ENCODE results near the gene PEX12. TPM values are rescaled to one million over a fixed set of nuclear protein-coding genes. Genes with fewer than 3 reads are reported as not detected.

Gene PEX12
- total and polyA plus RNA-seq, 12 donors: 4.2 to 18.5 (median 11.5) TPM

DNA sequence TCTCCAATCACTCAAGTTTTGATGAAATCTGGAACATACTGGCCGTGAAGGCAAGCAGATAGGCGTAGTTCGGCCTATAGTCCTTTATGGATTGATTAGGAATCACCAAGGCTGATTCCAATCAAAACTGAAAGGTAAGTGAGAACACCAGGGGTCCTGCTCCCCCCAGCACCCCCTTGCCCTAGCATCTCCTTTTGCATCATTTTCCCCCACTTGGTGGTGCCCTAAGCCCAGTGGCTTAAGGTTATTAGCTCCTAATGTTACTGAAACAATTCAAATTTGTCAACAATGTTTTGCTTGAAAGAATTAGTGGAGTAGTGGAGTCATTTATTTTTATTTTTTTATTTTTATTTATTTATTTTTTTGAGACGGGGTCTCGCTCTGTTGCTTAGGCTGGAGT lies 22.7 kb downstream of the PEX12 start:
- Histone ChIP-seq H3K27ac (no peak overlapping the region), H3K27me3 (peaks cover 5% of the 10 kb centered on the region), H3K9me3 (replicated peaks in 1 of 3) (no peaks in the 10 kb centered on the region), H3K36me3 (replicated peaks in 1 of 2) (no peaks in the 10 kb centered on the region), H3K4me3 (no peak overlapping the region), H3K4me1 (replicated peaks in 1 of 2) (no peaks in the 10 kb centered on the region)
- TF ChIP-seq, protein P1, sequence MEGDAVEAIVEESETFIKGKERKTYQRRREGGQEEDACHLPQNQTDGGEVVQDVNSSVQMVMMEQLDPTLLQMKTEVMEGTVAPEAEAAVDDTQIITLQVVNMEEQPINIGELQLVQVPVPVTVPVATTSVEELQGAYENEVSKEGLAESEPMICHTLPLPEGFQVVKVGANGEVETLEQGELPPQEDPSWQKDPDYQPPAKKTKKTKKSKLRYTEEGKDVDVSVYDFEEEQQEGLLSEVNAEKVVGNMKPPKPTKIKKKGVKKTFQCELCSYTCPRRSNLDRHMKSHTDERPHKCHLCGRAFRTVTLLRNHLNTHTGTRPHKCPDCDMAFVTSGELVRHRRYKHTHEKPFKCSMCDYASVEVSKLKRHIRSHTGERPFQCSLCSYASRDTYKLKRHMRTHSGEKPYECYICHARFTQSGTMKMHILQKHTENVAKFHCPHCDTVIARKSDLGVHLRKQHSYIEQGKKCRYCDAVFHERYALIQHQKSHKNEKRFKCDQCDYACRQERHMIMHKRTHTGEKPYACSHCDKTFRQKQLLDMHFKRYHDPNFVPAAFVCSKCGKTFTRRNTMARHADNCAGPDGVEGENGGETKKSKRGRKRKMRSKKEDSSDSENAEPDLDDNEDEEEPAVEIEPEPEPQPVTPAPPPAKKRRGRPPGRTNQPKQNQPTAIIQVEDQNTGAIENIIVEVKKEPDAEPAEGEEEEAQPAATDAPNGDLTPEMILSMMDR (IDR thresholded peaks at IDR 0.05): peak in 3 of 6 experiments; percentile 4 to 31 (median 21)
- no peak for TF ChIP-seq POLR2A (IDR thresholded peaks at IDR 0.05)
- intact Hi-C loops (cut with DNase I): no loop called here
- WGBS, 4 donors: 66 to 76% (median 72%) methylated on average over 5 of the region's 5 CpGs
- DNase-seq: no peak

DNA sequence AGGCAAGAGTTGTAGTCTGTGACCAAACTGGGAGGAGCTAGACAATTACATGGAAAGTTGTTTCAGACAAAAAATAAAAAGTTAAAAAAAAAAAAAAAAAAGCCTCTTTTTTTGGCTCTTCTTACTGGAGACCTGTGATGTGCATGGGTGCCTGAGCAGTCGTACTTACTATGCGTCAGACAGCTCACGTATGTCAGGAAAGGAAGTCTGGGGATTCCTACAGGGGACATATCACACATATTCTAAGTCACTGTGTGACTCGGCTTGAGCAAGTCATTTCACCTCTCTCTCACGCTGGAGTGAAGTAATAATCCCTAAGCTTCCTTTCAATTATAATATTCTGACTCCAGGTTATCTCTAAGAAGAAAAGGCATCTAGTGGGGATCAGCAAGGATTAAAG lies 23.7 kb downstream of the PEX12 start:
- Histone ChIP-seq H3K4me3 (no peak overlapping the region), H3K36me3 (replicated peaks in 1 of 2) (no peaks in the 10 kb centered on the region), H3K4me1 (replicated peaks in 1 of 2) (no peaks in the 10 kb centered on the region), H3K9me3 (replicated peaks in 1 of 3) (no peaks in the 10 kb centered on the region), H3K27me3 (peaks cover 5% of the 10 kb centered on the region), H3K27ac (no peak overlapping the region)
- TF ChIP-seq, protein P1 (IDR thresholded peaks at IDR 0.05): no peak
- no peak for TF ChIP-seq POLR2A (IDR thresholded peaks at IDR 0.05)
- DNase-seq: no peak
- intact Hi-C loops (cut with DNase I): no loop called here
- 59 to 74% (median 66%) methylated on average over 5 of the region's 5 CpGs for WGBS, 4 donors

DNA sequence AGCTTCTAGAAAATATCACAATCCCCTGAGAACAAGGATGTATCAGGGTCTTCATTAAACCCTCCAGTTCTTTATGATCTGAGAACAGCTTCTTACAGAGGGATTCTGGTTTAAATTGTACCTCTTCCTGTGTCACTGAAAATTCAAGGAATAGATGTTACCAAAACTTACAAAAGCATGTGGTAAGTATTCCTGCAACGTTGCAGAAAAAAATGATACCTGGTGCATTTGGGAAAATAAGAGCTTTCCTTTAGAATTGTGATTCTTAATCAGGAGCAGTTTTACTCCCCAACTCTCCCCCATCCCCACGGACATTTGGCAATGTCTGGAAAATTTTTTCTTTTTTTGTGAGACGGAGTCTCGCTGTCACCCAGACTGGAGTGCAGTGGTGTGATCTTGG lies 25.1 kb downstream of the PEX12 start:
- Histone ChIP-seq H3K27me3 (no peaks in the 10 kb centered on the region), H3K27ac (no peak overlapping the region), H3K4me3 (no peak overlapping the region), H3K9me3 (replicated peaks in 1 of 3) (no peaks in the 10 kb centered on the region), H3K4me1 (replicated peaks in 1 of 2) (no peaks in the 10 kb centered on the region), H3K36me3 (replicated peaks in 1 of 2) (no peaks in the 10 kb centered on the region)
- intact Hi-C loops (cut with DNase I): no loop called here
- DNase-seq: no peak
- 72 to 77% (median 75%) methylated on average over 4 of the region's 4 CpGs for WGBS, 4 donors
- TF ChIP-seq, protein P1 (IDR thresholded peaks at IDR 0.05): no peak
- TF ChIP-seq POLR2A (IDR thresholded peaks at IDR 0.05): no peak

DNA sequence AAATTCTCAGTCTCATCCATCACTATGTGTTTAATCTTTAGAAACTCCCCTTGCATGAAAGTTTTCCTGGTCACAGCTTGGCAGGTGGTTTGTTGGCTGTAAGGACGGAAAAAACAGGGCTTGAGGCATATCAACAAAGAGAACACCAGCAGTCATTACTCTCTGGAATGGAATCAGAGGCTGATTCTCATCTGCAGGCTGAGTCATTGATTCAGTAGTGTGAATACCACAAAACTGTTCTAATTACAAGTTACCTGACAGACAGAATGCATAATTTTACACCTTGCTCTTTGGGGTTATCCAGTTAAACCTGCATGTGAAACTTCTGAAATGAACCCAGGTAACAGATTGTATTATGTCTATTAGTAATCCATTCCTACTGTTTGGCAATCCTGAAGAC lies 29.4 kb downstream of the PEX12 start:
- Histone ChIP-seq H3K36me3 (replicated peaks in 1 of 2) (no peaks in the 10 kb centered on the region), H3K27ac (no peak overlapping the region), H3K27me3 (no peaks in the 10 kb centered on the region), H3K9me3 (replicated peaks in 1 of 3) (no peaks in the 10 kb centered on the region), H3K4me1 (replicated peaks in 1 of 2) (no peaks in the 10 kb centered on the region), H3K4me3 (no peak overlapping the region)
- intact Hi-C loops (cut with DNase I): no loop called here
- DNase-seq: no peak
- 40 to 64% (median 55%) methylated on average over 1 of the region's 1 CpG for WGBS, 4 donors
- no peak for TF ChIP-seq POLR2A (IDR thresholded peaks at IDR 0.05)
- TF ChIP-seq, protein P1 (IDR thresholded peaks at IDR 0.05): no peak

Data from adrenal gland (tissue), 12 donors.